Measurements from ENCODE around the gene TMEM181. TPM values are rescaled to one million over a fixed set of nuclear protein-coding genes. Genes with fewer than 3 reads are reported as not detected.

Gene TMEM181
- total RNA-seq, 1 donor from 2014 or later: 17.0 TPM

DNA sequence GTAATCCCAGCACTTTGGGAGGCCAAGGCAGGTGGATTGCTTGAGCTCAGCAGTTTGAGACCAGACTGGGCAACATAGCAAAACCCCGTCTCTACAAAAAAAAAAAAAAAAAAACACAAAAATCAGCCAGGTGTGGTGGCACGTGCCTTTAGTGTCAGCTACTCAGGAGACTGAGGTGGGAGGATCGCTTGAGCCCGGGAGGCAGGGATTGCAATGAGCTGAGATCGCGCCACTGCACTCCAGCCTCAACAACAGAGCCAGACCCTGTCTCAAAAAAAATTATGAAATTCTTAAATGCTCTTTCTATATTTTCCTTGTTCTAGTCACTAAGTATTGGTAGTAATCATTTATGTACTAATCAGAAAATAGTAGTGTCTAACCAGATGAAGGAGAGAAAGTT lies 120.6 kb downstream of the TMEM181 start:
- no peaks in the 10 kb centered on the region for H3K9me3 Mint-ChIP-seq
- DNase-seq (ENCODE audit: low spot score): no peak
- intact Hi-C loops (cut with micrococcal nuclease): no loop called here
- H3K4me3 Mint-ChIP-seq: no peak overlapping the region
- H3K27ac Mint-ChIP-seq: no peak overlapping the region
- no peaks in the 10 kb centered on the region for H3K27me3 Mint-ChIP-seq (ENCODE audit: insufficient read depth)
- peaks cover 63% of the 10 kb centered on the region for H3K36me3 Mint-ChIP-seq (ENCODE audit: low read depth)
- peaks cover 23% of the 10 kb centered on the region for H3K4me1 Mint-ChIP-seq (ENCODE audit: low read depth)

DNA sequence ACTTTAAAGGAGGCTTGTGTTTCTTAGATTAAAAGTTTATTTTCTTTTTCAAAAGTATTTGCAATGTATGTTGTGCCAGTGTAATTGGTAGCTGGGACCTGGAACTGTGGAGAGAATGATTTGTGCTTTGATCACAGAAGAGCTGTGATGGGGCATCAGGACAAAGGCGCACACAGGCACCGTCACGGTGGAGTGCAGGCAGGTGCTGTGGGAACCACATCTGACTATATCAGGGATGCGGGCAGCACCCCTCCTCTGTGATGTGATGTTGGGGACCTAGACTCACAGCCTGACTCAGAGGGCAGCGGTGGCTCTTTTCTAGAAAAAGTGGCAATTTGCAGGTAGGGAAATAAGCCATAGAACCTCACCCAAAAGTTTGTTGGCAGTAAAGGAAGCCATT lies 124.4 kb downstream of the TMEM181 start:
- H3K4me3 Mint-ChIP-seq: no peak overlapping the region
- peaks cover 66% of the 10 kb centered on the region for H3K36me3 Mint-ChIP-seq (ENCODE audit: low read depth)
- peaks cover 58% of the 10 kb centered on the region for H3K4me1 Mint-ChIP-seq (ENCODE audit: low read depth)
- H3K9me3 Mint-ChIP-seq: peaks cover 3% of the 10 kb centered on the region
- H3K27me3 Mint-ChIP-seq (ENCODE audit: insufficient read depth): no peaks in the 10 kb centered on the region
- DNase-seq (ENCODE audit: low spot score): no peak
- intact Hi-C loops (cut with micrococcal nuclease): no loop called here
- H3K27ac Mint-ChIP-seq: no peak overlapping the region

DNA sequence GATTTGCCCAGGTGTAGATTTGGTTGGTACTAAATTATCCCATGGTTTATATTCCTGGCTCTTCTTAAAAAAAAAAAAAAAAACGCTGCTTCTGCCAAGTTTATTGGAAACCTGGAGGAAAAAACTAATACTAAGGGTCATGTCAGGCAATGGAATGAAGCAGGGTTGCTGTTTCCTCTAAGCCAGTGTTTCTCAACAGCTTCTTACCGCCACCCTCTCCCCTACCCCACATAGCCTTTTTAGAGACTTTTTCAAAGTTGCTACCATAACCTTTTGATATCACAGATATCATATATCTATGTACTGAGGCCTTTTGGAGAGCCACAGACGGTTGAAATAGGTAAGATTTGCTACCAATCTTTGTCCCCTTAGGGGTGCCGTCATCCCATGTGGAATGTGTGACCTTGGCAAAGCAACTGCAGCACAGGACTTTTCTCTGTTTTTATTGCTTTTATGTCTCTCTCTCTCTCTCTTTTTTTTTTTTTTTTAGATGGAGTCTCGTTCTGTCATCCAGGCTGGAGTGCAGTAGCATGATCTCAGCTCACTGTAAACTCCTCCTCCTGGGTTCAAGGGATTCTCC lies 124.9 kb downstream of the TMEM181 start:
- H3K27ac Mint-ChIP-seq: peak overlapping the region; percentile 62
- H3K36me3 Mint-ChIP-seq (ENCODE audit: low read depth): peaks cover 66% of the 10 kb centered on the region
- H3K4me1 Mint-ChIP-seq (ENCODE audit: low read depth): peaks cover 60% of the 10 kb centered on the region
- peaks cover 3% of the 10 kb centered on the region for H3K9me3 Mint-ChIP-seq
- intact Hi-C loops (cut with micrococcal nuclease): loop anchor here (5.0 kb wide), 1 partner anchor 473 kb away; no protein-coding TSS in a partner anchor
- no peak for DNase-seq (ENCODE audit: low spot score)
- no peak overlapping the region for H3K4me3 Mint-ChIP-seq
- no peaks in the 10 kb centered on the region for H3K27me3 Mint-ChIP-seq (ENCODE audit: insufficient read depth)

Other genes starting within 250 kb of the TMEM181 start
- 21.9 and 26.5 TPM in 2 replicates for gene TULP4, start 247.6 kb upstream of the TMEM181 start, total RNA-seq
- gene DYNLT1, start 84.7 kb downstream of the TMEM181 start, total RNA-seq: 103 and 105 TPM in 2 replicates
- 123 and 139 TPM in 2 replicates for gene SYTL3, start 90.0 kb downstream of the TMEM181 start, total RNA-seq

Data from activated T-helper 1 cell treated with anti-CD3 and anti-CD28 coated beads, Interleukin-12 subunit alpha, Interleukin-12 subunit beta, Interleukin-2, Interleukin-4 antibody, amounts not matched to agents 30 ng/mL and 10 ng/mL and 1 ng/mL, durations not matched to agents 14 hours and 24 hours and 36 hours (primary cell).